C4-2B (cell line): ENCODE measurements around the gene CREB5.

Experiments
- CTCF ChIP-seq: fragments of 450-650 bp; conservative IDR thresholded peaks from 2 replicates; pipeline ENCODE4 v1.5.1; 2017; ENCODE audit warnings: mild to moderate bottlenecking
- ZFX ChIP-seq: fragments of 450-650 bp; IDR thresholded peaks from 2 replicates; pipeline ENCODE4 v1.6.1; 2017

GRCh38 chr7:28395831-28396230, 16.5 kb upstream of the CREB5 start:
- TF ChIP-seq CTCF (no peak), ZFX (no peak)
